ENCODE results near the gene FAM107B.
"Not testable (repeated sequence)": the region's sequence is repeated elsewhere in the genome, so short reads cannot be mapped to it uniquely, and the experiment has no call there.

The FAM107B gene

GRCh38 chr10:14688189-14688588, 86.5 kb downstream of the FAM107B start:
- DNase-seq: not testable (repeated sequence)

- DNase-seq: no peak
These were observed 87.4 kb downstream of the FAM107B start for GRCh38 chr10:14687340-14687739.

GRCh38 chr10:14686356-14686755, 88.3 kb downstream of the FAM107B start:
- DNase-seq: no peak

GRCh38 chr10:14684354-14684753, 90.3 kb downstream of the FAM107B start:
- DNase-seq: no peak

GRCh38 chr10:14683256-14683655, 91.4 kb downstream of the FAM107B start:
- DNase-seq: no peak

- DNase-seq: no peak
These were observed 92.9 kb downstream of the FAM107B start for GRCh38 chr10:14681802-14682201.

GRCh38 chr10:14681305-14681704, 93.4 kb downstream of the FAM107B start:
- DNase-seq: no peak

GRCh38 chr10:14678637-14679036, 96.1 kb downstream of the FAM107B start:
- DNase-seq: no peak

- DNase-seq: no peak
These were observed 98.0 kb downstream of the FAM107B start for GRCh38 chr10:14676732-14677131.

GRCh38 chr10:14674376-14675050, 100.2 kb downstream of the FAM107B start:
- DNase-seq: no peak

- no peak for DNase-seq
These were observed 101.4 kb downstream of the FAM107B start for GRCh38 chr10:14673189-14673861.

- DNase-seq: no peak
These were observed 103.3 kb downstream of the FAM107B start for GRCh38 chr10:14671386-14671831.

- no peak for DNase-seq
These were observed 104.0 kb downstream of the FAM107B start for GRCh38 chr10:14670551-14671240.

GRCh38 chr10:14669576-14669975, 105.1 kb downstream of the FAM107B start:
- DNase-seq: no peak

GRCh38 chr10:14667781-14668180, 106.9 kb downstream of the FAM107B start:
- no peak for DNase-seq

GRCh38 chr10:14667280-14667679, 107.4 kb downstream of the FAM107B start:
- no peak for DNase-seq

GRCh38 chr10:14665865-14666857, 108.5 kb downstream of the FAM107B start:
- no peak for DNase-seq

- no peak for DNase-seq
These were observed 109.4 kb downstream of the FAM107B start for GRCh38 chr10:14665304-14665703.

- no peak for DNase-seq
These were observed 110.4 kb downstream of the FAM107B start for GRCh38 chr10:14664345-14664744.

GRCh38 chr10:14661818-14662217, 112.9 kb downstream of the FAM107B start:
- no peak for DNase-seq

GRCh38 chr10:14660831-14661230, 113.9 kb downstream of the FAM107B start:
- DNase-seq: no peak

- no peak for DNase-seq
These were observed 115.0 kb downstream of the FAM107B start for GRCh38 chr10:14659626-14660196.
